Lung (tissue), 12 donors: Measurements from ENCODE around the gene CDKAL1. TPM values are rescaled to one million over a fixed set of nuclear protein-coding genes. Genes with fewer than 3 reads are reported as not detected.

Source experiments
- ATAC-seq: fragments of 200-7000 bp; cut with Tn5 transposase; one replicate; pipeline ENCODE4 v1.9.1; 2020; ENCODE audit warnings: moderate number of reproducible peaks; ENCODE audit not compliant: insufficient read depth, low FRiP score
- DNase-seq, 3 donors: peaks; one replicate each; pipeline ENCODE4 v3.0.0-alpha.2; 2013 to 2017
- H3K27ac ChIP-seq, 2 donors: one replicate each; pipeline ENCODE4 v1.5.1; 2013; ENCODE audit warnings: mild to moderate bottlenecking in 2 of 2, moderate library complexity in 2 of 2, control low read depth in 1 of 2, inconsistent platforms in 1 of 2, low read depth in 1 of 2, low read length in 1 of 2
- H3K27me3 ChIP-seq, 3 donors: one replicate each; pipeline ENCODE4 v1.5.1; 2013; ENCODE audit warnings: low read length in 2 of 3; ENCODE audit not compliant: control insufficient read depth in 3 of 3, insufficient read depth in 3 of 3
- H3K36me3 ChIP-seq, 4 donors: one replicate each; pipeline ENCODE4 v1.5.1; 2013; ENCODE audit warnings: low read length in 4 of 4, mild to moderate bottlenecking in 1 of 4, moderate library complexity in 1 of 4; ENCODE audit not compliant: control insufficient read depth in 4 of 4, insufficient read depth in 4 of 4
- H3K4me1 ChIP-seq, 5 donors: one replicate each; pipeline ENCODE4 v1.5.1; 2013; ENCODE audit warnings: low read length in 5 of 5, mild to moderate bottlenecking in 2 of 5, moderate library complexity in 1 of 5; ENCODE audit not compliant: control insufficient read depth in 5 of 5, insufficient read depth in 5 of 5
- H3K4me3 ChIP-seq: one replicate; pipeline ENCODE4 v1.5.1; 2013; ENCODE audit warnings: mild to moderate bottlenecking, control low read depth, moderate library complexity
- H3K9ac ChIP-seq, 2 donors: one replicate each; pipeline ENCODE4 v1.5.1; 2013; ENCODE audit warnings: low read length in 2 of 2, control low read depth in 1 of 2; ENCODE audit not compliant: insufficient read depth in 1 of 2
- H3K9me3 ChIP-seq, 4 donors: one replicate each; pipeline ENCODE4 v1.5.1; 2013; ENCODE audit warnings: low read length in 3 of 4, mild to moderate bottlenecking in 1 of 4, moderate library complexity in 1 of 4; ENCODE audit not compliant: control insufficient read depth in 4 of 4, insufficient read depth in 3 of 4
- WGBS, 2 donors: extraction: QIAGEN DNeasy Blood & Tissue Kit; methylation state at CpG; one replicate each; pipeline ENCODE4 v1.1.7; 2013; 5-methylcytosine and 5-hydroxymethylcytosine counted together
- polyA plus RNA-seq, 2 donors: library from polyadenylated mRNA; stranded (reverse); fragments of 200-250 nt; gene quantifications; one replicate each; pipeline ENCODE4 v1.2.1, GENCODE V29; 2013
- total RNA-seq, 2 donors: library from RNA; depleted of rRNA in 1 of 2; stranded (reverse); fragments of >200 nt in 1 of 2; gene quantifications; one replicate each; pipeline ENCODE4 v1.2.1, GENCODE V29; 2014 to 2021
- TF ChIP-seq, protein P1 (sequence below): IDR thresholded peaks from 2 replicates; pipeline ENCODE4 v1.5.1; 2012; ENCODE audit warnings: mild to moderate bottlenecking; ENCODE audit errors: control extremely low read depth, extremely low read depth
- donor health status: control.
- donor health status: control.
- donor health status: Bipolar disorder and iron deficiency.
- donor health status: healthy.
- donor health status: DM: yes; HTN: yes; CAD: no.

The CDKAL1 gene
- total and polyA plus RNA-seq, 4 donors, result 4.0 to 39.0 (median 10.0) TPM

DNA sequence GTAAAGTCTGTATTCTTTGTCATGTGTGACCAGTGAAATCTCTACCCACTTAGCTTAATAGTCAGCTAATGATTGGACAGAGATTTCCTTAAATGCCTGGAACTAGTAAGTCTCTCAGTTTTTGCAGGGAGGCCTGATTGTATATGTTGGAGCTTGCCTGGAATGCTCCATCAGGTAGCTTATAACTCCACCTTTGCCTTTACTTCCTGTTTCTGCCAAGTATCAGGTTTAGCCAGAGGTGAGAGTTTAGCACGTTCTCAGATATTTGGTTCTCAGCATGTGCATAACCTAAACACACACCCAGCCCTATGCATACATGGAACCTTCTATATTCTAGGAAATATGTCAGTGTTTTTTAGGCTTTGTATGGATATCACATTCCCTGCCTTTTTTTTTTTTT, 435.3 kb downstream of the CDKAL1 start:
- peaks cover 0 to 7% (median 5%) of the 10 kb centered on the region in 4 donors for H3K9me3 ChIP-seq
- TF ChIP-seq, protein P1, sequence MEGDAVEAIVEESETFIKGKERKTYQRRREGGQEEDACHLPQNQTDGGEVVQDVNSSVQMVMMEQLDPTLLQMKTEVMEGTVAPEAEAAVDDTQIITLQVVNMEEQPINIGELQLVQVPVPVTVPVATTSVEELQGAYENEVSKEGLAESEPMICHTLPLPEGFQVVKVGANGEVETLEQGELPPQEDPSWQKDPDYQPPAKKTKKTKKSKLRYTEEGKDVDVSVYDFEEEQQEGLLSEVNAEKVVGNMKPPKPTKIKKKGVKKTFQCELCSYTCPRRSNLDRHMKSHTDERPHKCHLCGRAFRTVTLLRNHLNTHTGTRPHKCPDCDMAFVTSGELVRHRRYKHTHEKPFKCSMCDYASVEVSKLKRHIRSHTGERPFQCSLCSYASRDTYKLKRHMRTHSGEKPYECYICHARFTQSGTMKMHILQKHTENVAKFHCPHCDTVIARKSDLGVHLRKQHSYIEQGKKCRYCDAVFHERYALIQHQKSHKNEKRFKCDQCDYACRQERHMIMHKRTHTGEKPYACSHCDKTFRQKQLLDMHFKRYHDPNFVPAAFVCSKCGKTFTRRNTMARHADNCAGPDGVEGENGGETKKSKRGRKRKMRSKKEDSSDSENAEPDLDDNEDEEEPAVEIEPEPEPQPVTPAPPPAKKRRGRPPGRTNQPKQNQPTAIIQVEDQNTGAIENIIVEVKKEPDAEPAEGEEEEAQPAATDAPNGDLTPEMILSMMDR, result no peak
- H3K27ac ChIP-seq, result no peak overlapping the region
- no peak for ATAC-seq
- no peaks in the 10 kb centered on the region for H3K36me3 ChIP-seq
- no peaks in the 10 kb centered on the region for H3K4me1 ChIP-seq
- no peaks in the 10 kb centered on the region for H3K27me3 ChIP-seq
- no peak overlapping the region for H3K9ac ChIP-seq
- DNase-seq, result no peak
- WGBS, 2 donors, result 94 to 100% methylated on average over 1 of the region's 1 CpG
- no peak overlapping the region for H3K4me3 ChIP-seq

DNA sequence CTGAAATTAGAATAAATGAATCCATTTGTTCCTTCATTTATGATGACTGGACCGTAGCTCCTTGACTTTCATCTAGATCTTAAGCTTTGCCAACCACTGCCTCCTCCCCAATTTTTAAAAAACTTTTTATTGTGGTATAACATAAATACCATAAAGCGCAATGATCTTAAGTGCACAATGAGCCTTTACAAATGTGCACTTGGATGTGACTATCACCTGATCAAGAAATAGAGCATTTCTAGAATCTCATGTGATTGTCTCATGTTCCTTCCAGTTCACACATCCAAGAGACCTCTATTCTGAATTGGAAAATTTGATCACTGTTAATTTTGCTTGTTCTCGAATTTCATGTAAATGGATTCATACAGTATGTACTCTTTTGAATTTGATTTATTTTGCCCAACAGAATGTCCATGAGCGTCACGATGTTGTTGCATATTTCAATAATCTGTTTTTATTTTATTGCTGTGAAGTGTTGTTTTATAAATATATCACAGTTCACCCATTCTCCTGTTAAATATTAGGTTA, 442.2 kb downstream of the CDKAL1 start:
- Histone ChIP-seq H3K36me3 (no peaks in the 10 kb centered on the region), H3K9ac (no peak overlapping the region), H3K4me1 (peaks cover 0 to 17% (median 0%) of the 10 kb centered on the region in 5 donors), H3K27ac (no peak overlapping the region), H3K4me3 (no peak overlapping the region), H3K9me3 (peaks cover 0 to 2% (median 0%) of the 10 kb centered on the region in 4 donors), H3K27me3 (no peaks in the 10 kb centered on the region)
- WGBS, 2 donors, result 95 to 99% methylated on average over 5 of the region's 5 CpGs
- DNase-seq (no peak), ATAC-seq (no peak)
- TF ChIP-seq, protein P1, result no peak

DNA sequence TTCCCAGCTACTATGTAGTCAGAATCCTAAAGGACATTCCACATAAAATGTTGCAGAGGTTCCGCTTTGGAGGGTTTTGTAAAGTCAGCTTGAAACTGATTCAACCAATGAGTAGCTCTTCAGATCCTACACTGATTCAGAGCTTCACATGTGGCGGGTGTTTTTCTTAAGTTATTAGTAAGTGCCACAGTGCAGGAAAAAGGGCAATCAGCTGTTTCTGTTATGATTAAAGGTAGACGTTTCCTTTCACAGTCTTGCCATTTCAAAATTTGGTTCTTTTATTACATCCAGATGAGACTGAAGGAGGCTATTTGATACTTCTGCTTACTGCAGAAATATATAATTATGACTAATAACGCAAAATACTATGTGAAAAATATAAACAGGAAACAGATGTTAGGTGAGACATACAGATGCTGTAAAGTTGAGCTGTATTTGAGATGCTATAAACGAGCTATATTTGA, 443.9 kb downstream of the CDKAL1 start:
- H3K4me1 ChIP-seq, result peaks cover 0 to 17% (median 0%) of the 10 kb centered on the region in 5 donors
- ATAC-seq (no peak), DNase-seq (peak in 2 of 3 donors; percentile 35 to 44)
- H3K9ac ChIP-seq, result no peak overlapping the region
- no peaks in the 10 kb centered on the region for H3K27me3 ChIP-seq
- H3K36me3 ChIP-seq, result no peaks in the 10 kb centered on the region
- H3K27ac ChIP-seq, result no peak overlapping the region
- TF ChIP-seq, protein P1, result no peak
- H3K9me3 ChIP-seq, result peaks cover 0 to 2% (median 0%) of the 10 kb centered on the region in 4 donors
- H3K4me3 ChIP-seq, result no peak overlapping the region
- 51 to 60% methylated on average over 5 of the region's 5 CpGs for WGBS, 2 donors

DNA sequence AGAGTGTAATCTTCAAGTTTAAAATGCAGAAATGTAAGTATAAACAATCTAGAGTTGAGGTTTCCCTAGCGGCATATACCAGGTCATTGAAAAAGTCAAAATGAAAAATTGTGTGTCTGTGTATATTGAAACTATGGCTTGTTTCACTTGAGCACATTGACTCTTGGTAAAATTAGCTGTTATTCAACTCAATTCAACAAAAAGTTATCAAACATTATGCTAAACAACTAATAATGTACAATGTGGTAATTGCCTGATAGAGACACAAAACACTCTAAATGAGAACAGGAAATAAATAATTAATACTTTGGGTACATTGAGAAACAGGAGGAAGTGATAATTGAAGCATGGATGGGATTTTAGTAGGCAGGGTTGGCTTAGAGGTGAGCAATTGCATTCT, 444.8 kb downstream of the CDKAL1 start:
- TF ChIP-seq, protein P1, result no peak
- 93% methylated on average over 1 of the region's 1 CpG for WGBS, 2 donors
- H3K27ac ChIP-seq, result no peak overlapping the region
- H3K27me3 ChIP-seq, result no peaks in the 10 kb centered on the region
- no peak overlapping the region for H3K4me3 ChIP-seq
- DNase-seq, result peak in 2 of 3 donors; percentile 78 to 87
- no peak for ATAC-seq
- no peak overlapping the region for H3K9ac ChIP-seq
- H3K36me3 ChIP-seq, result no peaks in the 10 kb centered on the region
- H3K9me3 ChIP-seq, result peaks cover 0 to 1% (median under 1%) of the 10 kb centered on the region in 4 donors
- H3K4me1 ChIP-seq, result peaks cover 0 to 17% (median 0%) of the 10 kb centered on the region in 5 donors
